NB4 (cell line): ENCODE results near the gene TMEM181.

ENCODE experiments used
- DNase-seq: peaks from one replicate; pipeline ENCODE4 v3.0.0; 2010; ENCODE audit warnings: low read depth
- H3K4me3 ChIP-seq: one replicate; pipeline ENCODE4 v1.5.1; 2011; ENCODE audit warnings: mild to moderate bottlenecking, low read depth, low read length, moderate library complexity
- CTCF ChIP-seq: IDR thresholded peaks from one replicate; pipeline ENCODE4 v1.5.1; 2012; ENCODE audit warnings: low read depth, low read length
- MAX ChIP-seq: IDR thresholded peaks from 2 replicates; pipeline ENCODE4 v1.6.1; 2011; ENCODE audit warnings: low read depth, low read length
- MYC ChIP-seq: IDR thresholded peaks from 2 replicates; pipeline ENCODE4 v1.6.1; 2011; ENCODE audit warnings: low read depth, low read length
- POLR2A ChIP-seq: IDR thresholded peaks from 2 replicates; pipeline ENCODE4 v1.6.1; 2011; ENCODE audit warnings: mild to moderate bottlenecking; ENCODE audit not compliant: insufficient read length; ENCODE audit errors: extremely low read depth

The TMEM181 gene

GRCh38 chr6:158559895-158560835, at the start of gene TMEM181:
Gene TMEM181, plus strand, starts transcription at chr6:158560091. Its CDS starts 134 bp downstream, at chr6:158560225.
- DNase-seq = peak; percentile 93
- TF ChIP-seq POLR2A = peak; percentile 77
- peak; percentile 92 for TF ChIP-seq MAX
- peak; percentile 77 for TF ChIP-seq MYC
- TF ChIP-seq CTCF = no peak
- H3K4me3 ChIP-seq = peak within 1 kb of the TSS; percentile 82

- DNase-seq = no peak
- no peak for TF ChIP-seq POLR2A
- TF ChIP-seq CTCF = no peak
- no peak for TF ChIP-seq MYC
- H3K4me3 ChIP-seq = no peak overlapping the region
These were observed 47.1 kb upstream of the TMEM181 start for GRCh38 chr6:158512809-158513208.

GRCh38 chr6:158514176-158514575, 45.7 kb upstream of the TMEM181 start:
- TF ChIP-seq MYC (no peak), POLR2A (no peak), MAX (no peak), CTCF (no peak)
- peak; percentile 22 for DNase-seq
- no peak overlapping the region for H3K4me3 ChIP-seq

GRCh38 chr6:158514991-158515390, 44.9 kb upstream of the TMEM181 start:
- H3K4me3 ChIP-seq = no peak overlapping the region
- no peak for DNase-seq
- TF ChIP-seq MYC (no peak), POLR2A (no peak), MAX (no peak), CTCF (no peak)

- H3K4me3 ChIP-seq = no peak overlapping the region
- no peak for DNase-seq
- no peak for TF ChIP-seq CTCF
- TF ChIP-seq POLR2A = no peak
- TF ChIP-seq MAX = no peak
- no peak for TF ChIP-seq MYC
These were observed 43.8 kb upstream of the TMEM181 start for GRCh38 chr6:158516098-158516497.

- no peak for DNase-seq
- TF ChIP-seq POLR2A (no peak), MYC (no peak), CTCF (no peak), MAX (no peak)
- no peak overlapping the region for H3K4me3 ChIP-seq
These were observed 42.9 kb upstream of the TMEM181 start for GRCh38 chr6:158517038-158517437.
